GM19240 (cell line): ENCODE data around the gene SPATS2.

Experiments used
- DNase-seq: peaks from one replicate; pipeline ENCODE4 v3.0.0; 2011; ENCODE audit warnings: low spot score; ENCODE audit not compliant: insufficient read length

The SPATS2 gene

GRCh38 chr12:49539406-49540228 is 172.4 kb downstream of the SPATS2 start:
- DNase-seq, result no peak

DNA sequence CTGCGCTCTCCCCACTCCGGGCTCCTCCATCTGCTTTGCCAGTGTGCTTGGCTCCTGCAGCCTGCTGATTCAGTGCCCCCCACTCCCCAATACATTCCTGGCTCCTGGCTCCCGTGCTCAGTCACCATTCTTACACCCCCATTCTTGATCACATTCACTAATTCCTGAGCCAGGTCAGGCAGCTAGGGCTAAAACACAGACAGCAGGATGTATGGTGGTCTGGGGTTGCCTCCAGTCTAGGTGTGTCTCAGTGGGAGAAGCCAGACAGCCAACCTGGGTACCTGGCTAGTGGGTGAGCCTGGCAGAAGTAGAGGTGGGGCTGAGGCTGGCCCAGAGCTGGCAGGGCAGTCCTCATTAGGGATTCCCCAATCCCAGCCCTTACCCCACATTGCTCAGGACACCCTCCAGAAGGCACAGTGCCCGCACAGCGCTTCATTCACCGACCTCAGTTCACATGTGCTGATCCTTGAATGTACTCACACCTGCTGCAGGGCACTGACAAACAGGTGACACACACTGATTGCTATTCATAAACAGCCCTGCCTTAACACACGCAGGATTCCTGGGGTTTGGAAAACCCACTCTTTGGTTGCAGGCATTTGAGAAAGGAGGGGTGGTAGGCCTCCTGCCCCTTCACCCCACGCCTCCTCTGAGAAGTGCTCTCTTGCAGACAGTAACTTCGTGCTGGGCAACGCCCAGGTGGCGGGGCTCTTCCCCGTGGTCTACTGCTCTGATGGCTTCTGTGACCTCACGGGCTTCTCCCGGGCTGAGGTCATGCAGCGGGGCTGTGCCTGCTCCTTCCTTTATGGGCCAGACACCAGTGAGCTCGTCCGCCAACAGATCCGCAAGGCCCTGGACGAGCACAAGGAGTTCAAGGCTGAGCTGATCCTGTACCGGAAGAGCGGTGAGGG is 173.2 kb downstream of the SPATS2 start:
- DNase-seq, result no peak

GRCh38 chr12:49541140-49541861 is 174.0 kb downstream of the SPATS2 start:
- DNase-seq, result no peak

DNA sequence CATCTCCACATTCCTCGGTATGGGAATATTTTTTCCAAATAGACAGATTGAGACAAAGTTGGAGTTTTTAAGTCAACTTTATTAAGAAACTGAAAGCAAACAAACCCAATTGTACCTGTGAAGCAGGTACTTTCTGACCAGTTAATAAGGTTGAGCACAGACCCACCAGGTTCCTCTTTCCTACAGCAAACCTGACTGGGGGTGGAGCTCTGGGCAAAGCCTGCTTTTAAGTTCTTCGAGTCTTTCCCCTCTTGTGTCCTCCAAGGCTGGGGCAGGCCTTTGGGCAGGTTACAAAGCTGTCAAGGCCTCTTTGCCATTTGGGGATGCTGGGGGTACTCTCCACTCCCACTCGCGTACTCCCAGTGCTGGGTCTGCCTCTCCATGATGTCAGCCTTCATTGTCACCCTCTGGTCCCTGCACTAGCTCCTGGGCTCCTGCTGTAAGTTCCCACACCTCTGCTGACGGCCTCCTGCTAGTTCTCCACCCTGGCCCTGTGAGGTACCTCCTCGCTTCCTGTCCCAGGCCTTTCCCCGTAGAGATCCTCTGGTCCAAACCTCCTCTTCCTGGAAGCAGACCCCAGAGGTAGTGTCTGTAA is 174.7 kb downstream of the SPATS2 start:
- DNase-seq, result no peak

- DNase-seq, result no peak
Observed at GRCh38 chr12:49542592-49543160, 175.4 kb downstream of the SPATS2 start.

DNA sequence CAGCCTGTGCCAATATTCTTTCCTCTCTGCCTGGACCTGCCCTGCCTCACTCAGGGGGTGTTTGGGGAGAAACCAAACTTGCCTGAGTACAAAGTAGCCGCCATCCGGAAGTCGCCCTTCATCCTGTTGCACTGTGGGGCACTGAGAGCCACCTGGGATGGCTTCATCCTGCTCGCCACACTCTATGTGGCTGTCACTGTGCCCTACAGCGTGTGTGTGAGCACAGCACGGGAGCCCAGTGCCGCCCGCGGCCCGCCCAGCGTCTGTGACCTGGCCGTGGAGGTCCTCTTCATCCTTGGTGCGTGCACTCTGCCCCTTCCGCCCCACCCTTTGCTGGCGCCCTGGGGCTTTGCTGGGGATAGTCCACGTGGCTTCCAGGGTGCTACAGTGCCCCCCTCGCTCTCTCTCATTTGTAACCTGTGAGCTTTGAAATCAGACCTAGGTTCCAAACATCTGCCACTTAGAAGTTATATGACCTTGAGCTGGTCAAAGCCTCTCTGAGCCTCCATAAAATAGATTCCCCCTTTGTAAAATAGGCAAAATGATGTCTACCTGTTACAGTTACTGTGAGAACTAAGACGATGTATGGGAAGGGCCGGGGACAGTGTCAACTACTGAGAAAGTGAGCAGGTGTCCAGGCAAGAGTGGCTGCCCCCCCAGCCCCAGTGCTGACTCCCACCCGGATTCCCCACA is 176.1 kb downstream of the SPATS2 start:
- DNase-seq, result no peak

DNA sequence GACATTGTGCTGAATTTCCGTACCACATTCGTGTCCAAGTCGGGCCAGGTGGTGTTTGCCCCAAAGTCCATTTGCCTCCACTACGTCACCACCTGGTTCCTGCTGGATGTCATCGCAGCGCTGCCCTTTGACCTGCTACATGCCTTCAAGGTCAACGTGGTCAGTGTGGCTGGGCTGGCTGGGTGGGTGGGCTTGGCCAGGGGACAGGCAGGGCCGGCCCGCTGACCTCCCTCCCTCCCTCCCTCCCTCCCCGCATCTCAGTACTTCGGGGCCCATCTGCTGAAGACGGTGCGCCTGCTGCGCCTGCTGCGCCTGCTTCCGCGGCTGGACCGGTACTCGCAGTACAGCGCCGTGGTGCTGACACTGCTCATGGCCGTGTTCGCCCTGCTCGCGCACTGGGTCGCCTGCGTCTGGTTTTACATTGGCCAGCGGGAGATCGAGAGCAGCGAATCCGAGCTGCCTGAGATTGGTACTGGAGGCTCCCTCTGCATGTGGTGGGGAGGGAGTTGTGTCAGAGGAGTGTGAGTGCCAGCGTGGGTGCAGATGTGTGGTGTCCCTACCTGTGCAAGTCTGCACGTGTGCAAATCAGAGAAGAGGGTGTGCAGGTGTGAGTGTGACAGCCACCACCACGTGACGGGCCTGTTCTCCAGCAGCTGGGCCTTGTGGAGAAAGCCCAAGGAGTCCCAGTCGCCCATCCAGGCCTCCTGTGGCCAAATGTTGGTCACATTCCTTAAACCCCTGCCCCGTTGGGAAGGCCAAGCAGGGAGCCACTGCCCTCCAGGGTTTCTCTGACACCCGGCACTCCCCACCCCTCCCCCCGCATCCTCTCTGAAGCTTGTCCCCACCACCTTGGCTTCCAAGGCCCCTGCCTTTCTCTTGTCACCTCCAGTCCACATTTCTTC is 176.9 kb downstream of the SPATS2 start:
- no peak for DNase-seq

DNA sequence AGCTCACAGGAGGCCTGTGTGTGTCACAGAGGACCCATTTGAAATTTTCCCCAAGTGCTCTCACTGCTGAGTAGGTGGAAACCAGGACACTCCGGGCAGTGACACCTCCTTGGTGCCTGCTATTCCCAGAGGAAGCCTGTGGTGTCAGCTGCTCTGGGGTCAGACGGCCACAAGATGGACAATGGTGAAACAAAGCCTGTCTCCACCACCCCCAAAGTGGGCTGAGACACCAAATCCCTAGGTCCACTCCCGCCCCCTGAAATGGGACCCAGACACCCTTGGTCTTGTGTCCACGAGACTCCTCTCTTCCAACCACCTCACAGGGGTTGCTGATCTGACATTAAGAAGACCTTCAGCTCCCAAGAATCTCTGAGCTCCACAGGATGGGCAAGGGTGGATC is 178.6 kb downstream of the SPATS2 start:
- no peak for DNase-seq

DNA sequence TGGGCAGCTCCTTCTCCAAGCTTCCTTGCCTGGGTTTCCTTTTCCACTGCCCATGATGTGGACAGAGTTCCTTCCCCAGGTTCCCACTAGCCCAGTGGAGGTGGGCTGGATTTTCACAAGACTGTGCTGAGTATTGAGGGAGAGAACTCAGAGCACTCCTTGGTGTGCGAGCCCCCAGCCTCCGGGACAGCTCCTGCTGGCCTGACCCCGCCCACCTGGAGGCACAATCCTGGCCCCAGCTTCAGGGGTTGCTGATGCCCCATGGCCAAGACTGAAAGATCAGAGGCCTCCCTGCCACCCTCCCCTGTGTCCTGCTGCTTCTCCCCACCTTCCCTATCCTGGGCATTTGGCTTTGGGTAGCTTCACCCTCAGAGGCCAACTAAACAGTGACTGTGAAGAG is 179.2 kb downstream of the SPATS2 start:
- no peak for DNase-seq

DNA sequence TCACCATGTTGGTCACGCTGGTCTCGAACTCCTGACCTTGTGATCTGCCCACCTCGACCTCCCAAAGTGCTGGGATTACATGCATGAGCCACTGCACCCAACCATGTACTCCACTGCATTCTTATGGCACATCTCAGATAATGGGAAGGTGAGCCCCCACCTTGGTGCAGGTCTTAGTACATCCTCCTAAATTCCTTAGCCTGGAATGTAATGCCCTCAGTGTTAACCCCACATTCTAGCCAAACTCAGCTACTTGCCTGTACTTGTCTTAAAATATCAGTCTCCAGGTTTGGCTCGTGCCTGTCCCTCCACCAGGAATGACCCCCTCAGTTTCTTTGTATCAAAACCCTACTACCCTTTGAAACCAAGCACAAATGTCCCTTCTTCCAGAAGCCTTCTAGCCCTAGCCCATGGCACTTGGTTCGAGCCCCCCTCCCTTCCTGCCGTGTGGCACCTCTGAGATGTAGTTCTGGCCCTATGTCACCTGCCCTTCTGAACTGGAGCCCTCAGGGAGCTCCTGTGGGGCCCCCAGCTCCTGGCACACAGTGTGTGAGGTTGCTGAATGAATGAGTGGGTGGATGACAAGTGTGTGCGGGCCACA is 179.9 kb downstream of the SPATS2 start:
- no peak for DNase-seq

- DNase-seq, result no peak
Observed at GRCh38 chr12:49548481-49548821, 181.2 kb downstream of the SPATS2 start.

GRCh38 chr12:49548822-49549648 is 181.8 kb downstream of the SPATS2 start:
- DNase-seq, result no peak

- DNase-seq, result no peak
Observed at GRCh38 chr12:49549735-49550692, 182.8 kb downstream of the SPATS2 start.

GRCh38 chr12:49550693-49551252 is 183.5 kb downstream of the SPATS2 start:
- no peak for DNase-seq

DNA sequence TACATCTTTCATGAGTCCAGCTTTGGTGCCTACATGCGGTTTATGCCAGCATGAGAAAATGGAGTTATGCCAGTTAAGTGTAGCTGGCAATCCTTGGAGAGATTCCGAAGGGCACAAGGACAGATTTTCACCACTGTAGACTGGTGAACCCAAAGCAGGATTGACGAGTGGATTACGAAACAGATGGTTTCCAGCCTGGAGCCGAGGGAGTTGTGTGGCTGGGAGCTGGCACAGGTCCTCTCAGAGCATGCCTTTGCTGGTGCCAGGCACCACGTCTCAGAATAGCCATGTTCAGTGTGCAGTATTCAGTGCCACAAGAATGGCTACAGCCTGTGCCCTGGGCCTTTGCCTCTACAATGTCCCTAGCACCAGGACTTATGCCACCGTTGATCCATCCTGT is 184.8 kb downstream of the SPATS2 start:
- DNase-seq, result no peak

GRCh38 chr12:49552425-49552824 is 185.2 kb downstream of the SPATS2 start:
- DNase-seq, result no peak

DNA sequence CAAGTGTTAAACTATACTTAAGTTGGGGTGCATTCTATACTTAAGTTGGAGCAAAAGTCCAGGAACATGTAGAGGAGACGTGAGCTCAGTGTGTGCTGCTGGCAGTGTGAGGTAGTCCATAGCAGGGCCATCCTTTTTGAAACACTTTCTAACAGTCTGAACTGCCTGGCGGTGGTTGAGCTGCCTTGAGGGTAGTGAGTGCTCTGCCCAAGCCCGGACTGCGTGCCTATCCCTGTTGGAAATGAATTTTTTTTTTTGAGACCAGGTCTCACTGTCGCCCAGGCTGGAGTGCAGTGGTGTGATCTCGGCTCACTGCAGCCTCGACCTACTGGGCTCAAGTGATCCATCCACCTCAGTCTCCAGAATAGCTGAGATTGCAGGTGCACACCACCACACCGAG is 185.6 kb downstream of the SPATS2 start:
- DNase-seq, result no peak
